LNCaP clone FGC (cell line): ENCODE measurements around the gene INPP5A.

Experiments
- DNase-seq: peaks from one replicate; pipeline ENCODE4 v3.0.0-alpha.2; 2011; ENCODE audit warnings: low read depth
- H3K4me3 ChIP-seq: 2 replicates; pipeline ENCODE4 v1.5.1; 2011; ENCODE audit warnings: mild to moderate bottlenecking, low read depth, low read length, control low read depth
- TF ChIP-seq, protein P1 (sequence below): IDR thresholded peaks from 2 replicates; pipeline ENCODE4 v1.5.1; 2012; ENCODE audit warnings: mild to moderate bottlenecking; ENCODE audit not compliant: control insufficient read depth, insufficient read depth; ENCODE audit errors: extremely low read depth

The INPP5A gene

DNA sequence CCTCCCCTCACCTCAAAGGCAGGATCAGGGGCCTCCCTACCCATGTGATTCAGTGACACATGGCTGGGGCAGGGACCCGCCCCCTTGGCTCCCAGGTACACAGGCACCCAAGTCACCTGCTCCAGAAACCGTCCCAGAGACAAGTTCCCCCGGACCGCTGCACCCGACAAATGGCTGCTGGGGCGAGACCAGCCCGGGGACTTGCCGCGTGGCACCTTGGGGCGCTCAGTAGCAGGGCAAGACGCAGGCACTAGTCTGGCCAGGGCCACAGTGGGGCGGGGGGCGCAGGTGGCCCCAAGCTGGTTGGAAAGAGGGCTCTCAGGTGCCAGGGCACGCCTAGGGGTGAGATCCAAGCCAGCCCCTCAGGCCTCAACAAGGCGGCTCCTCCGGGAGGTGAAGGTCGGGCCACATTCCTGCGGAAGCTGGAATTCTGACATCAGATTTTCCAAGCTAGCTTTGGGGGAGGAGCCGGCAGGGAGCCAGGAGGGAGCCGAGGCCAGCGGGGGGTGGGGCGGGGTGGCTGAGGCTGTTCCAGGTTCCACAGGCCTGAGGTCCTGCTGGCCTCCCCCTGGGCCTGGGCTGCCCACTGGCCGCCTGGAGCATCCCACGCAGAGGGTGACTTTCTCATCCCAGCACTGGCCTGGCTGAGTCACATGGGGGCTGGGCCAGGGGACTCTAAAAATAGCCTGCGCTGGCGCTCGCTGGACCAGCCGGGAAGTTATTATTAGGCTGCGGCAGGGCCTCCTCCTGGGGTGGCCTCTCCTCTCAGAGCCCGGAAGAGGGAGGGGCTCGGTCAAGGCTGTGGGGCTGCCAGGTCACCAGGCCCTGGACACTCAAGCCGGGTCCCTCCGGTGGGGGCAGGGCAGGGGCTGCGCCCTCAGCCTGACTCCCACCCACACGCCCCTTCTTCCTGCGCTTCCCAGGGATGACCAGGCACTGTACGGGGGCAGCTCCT is 20.5 kb upstream of the INPP5A start:
- DNase-seq = peak; percentile 50
- H3K4me3 ChIP-seq = peak overlapping the region; percentile 42
- TF ChIP-seq, protein P1, sequence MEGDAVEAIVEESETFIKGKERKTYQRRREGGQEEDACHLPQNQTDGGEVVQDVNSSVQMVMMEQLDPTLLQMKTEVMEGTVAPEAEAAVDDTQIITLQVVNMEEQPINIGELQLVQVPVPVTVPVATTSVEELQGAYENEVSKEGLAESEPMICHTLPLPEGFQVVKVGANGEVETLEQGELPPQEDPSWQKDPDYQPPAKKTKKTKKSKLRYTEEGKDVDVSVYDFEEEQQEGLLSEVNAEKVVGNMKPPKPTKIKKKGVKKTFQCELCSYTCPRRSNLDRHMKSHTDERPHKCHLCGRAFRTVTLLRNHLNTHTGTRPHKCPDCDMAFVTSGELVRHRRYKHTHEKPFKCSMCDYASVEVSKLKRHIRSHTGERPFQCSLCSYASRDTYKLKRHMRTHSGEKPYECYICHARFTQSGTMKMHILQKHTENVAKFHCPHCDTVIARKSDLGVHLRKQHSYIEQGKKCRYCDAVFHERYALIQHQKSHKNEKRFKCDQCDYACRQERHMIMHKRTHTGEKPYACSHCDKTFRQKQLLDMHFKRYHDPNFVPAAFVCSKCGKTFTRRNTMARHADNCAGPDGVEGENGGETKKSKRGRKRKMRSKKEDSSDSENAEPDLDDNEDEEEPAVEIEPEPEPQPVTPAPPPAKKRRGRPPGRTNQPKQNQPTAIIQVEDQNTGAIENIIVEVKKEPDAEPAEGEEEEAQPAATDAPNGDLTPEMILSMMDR = no peak

DNA sequence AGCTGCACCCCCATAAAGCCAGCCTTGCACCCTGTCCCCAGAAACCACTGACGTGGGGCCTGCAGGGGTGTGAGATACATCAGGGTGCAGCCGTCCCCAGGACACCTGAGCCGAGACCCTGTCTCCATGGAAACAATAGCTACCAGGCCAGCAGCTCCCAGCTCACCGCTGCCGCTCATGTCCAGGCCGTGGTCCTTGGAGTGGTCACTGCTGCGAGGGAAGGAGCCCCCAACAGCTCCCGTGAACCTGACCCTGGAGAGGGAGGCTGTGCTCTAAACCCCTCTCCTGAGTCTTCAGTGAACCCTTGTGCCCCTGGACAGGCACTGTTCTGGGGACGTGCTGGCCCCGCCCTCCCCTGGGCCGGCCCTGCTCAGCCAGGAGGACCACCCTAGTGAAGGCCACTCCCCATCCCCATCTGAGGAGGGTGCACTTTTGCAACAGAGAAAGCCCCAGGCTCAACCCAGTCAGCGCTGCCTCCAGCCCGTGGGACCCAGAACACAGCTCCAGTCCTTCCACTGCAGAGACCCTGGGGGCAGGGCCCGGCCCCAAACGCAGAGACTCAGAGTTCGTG is 19.6 kb upstream of the INPP5A start:
- peak overlapping the region; percentile 42 for H3K4me3 ChIP-seq
- TF ChIP-seq, protein P1 = no peak
- no peak for DNase-seq

DNA sequence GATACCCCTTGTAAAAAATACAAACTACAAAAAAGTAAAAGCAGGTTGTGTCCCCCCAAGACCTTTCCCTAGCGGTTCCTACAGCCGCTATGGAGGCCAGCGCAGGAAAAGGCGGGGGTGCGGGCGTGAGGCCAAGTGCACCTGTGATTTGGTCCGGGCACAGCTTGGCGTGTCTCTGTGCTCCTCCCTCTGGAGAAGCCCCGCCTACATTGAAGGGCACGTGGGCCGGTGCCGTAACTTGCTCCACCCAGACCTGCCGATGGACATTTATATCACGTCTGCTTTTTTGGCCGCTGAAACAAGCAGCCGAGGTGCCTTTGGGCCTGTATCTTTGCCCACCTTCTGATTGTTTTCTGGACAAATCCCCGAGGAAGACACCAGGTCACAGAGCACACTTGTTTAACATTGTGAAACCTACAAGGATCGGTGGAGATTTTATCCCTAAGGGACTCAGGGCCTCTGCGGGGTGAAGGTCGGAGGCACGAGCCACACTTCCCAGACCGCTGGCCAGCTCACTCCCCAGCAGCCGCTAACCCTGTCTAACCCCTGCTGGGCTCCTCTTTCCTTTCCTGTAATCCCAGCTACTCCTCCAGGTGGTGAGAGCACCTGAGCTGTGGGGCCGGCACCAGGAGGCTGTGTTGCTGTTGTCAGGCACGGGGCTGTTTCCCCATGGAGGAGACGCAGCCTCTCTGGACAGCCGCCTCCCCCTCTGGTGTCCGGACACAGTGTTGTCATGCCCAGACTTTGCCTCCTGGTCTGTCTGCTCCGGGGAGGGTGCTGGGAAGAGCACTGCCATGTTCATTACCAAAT is 18.8 kb upstream of the INPP5A start:
- H3K4me3 ChIP-seq = peak overlapping the region; percentile 42
- DNase-seq = peak; percentile 81
- TF ChIP-seq, protein P1 = 0 out of 2 replicates have a peak, but pooled peaks have one; percentile 11

DNA sequence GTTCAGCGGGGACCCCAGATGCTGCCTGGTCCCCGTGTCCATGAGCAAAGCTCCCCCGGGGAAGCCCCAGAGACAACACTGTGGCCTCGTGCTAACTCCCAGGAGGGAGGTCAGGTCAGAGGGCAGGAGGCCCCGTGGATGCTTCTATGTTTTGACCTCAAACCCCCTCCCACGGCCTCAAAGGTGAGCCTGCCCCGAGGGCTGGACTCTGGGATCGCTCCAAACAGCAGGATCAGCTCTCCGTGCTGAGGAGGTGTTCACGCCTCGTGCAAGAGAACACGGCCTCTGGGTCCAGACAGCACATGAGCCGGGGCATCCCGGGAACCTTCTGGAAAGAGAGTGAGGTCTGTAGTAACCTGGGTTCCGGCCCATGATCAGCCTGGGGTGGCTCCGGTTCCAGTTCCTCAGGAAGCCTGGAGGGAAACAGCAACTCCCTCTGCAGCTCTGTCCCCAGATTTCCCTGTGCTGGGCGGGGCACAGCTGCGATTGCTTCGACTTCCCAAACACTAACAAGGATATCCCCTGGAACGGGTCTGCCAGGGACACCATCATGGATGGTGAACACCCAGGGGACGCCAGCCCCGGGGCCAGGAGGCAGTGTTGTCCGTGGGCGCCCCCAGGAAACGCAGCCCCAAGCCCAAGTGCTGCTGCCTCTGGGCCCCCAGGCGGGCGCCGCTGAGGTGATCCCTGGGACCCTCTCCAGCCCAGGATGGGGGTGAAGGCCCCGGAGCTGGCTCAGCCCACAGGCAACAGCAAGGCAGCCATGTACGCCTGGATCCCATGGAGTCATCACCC is 18.0 kb upstream of the INPP5A start:
- H3K4me3 ChIP-seq = peak overlapping the region; percentile 14; the same call in 1 of the 2 replicates
- TF ChIP-seq, protein P1 = no peak
- no peak for DNase-seq

DNA sequence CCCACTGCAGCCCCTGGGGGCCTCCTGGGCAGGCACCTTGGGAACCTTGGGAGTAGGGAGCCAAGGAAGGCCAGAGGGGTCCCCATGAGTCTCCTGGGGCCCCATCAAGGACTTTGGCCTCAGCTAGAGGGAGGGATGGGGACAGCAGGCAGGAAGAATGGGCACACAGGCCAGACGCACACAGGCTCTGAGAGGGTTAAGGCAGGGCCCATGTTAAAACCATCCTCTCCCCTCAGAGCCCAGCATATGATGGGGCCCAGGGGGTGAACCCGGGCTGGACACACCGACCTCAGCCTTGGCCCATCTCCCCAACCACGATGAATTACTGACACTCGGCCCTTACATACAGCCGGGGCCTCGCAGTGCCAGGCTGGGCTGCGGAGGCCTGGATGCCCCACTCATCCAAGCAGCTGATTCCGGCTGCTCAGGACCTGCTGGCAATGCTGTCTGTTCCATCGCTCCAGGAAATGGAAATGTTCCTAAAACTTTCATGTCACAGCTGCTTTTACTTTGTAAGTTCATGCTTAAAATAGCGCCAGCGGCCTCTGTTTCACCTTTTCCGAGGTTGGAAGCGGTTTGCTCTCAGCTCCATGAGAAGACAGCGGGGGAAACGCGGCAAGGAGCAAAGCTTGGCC is 17.3 kb upstream of the INPP5A start:
- no peak for DNase-seq
- H3K4me3 ChIP-seq = no peak overlapping the region
- TF ChIP-seq, protein P1 = no peak
